K562 (cell line): ENCODE results near the gene DDAH1. TPM values are rescaled to one million over a fixed set of nuclear protein-coding genes. Genes with fewer than 3 reads are reported as not detected.

Experiments used
- CBFB ChIP-seq: sonication (generic); formaldehyde crosslinking; IDR thresholded peaks from 2 replicates; pipeline ENCODE4 v1.4.0; 2020; ENCODE audit warnings: mild to moderate bottlenecking, missing genetic modification reagents
- ESRRA ChIP-seq: fragments of 450-650 bp; IDR thresholded peaks from 2 replicates; pipeline ENCODE4 v1.6.1; 2014; ENCODE audit warnings: low read depth, mild to moderate bottlenecking, moderate library complexity, borderline replicate concordance
- FOXJ3 ChIP-seq: sonication (generic); formaldehyde crosslinking; IDR thresholded peaks from 2 replicates; pipeline ENCODE4 v1.4.0; 2020; ENCODE audit warnings: mild to moderate bottlenecking, missing genetic modification reagents
- KDM2B ChIP-seq: fragments of 250-450 bp; sonication (Bioruptor Pico); IDR thresholded peaks from 2 replicates; pipeline ENCODE4 v1.8.0; 2021; ENCODE audit warnings: mild to moderate bottlenecking, moderate library complexity
- KDM5B ChIP-seq: fragments of 200-600 bp; sonication (generic); IDR thresholded peaks from 2 replicates; pipeline ENCODE4 v1.6.1; 2012; ENCODE audit warnings: low read depth, mild to moderate bottlenecking, moderate library complexity, low read length, control low read depth, inconsistent platforms; ENCODE audit not compliant: insufficient replicate concordance
- MAFF ChIP-seq: IDR thresholded peaks from 2 replicates; pipeline ENCODE4 v1.6.1; 2012; ENCODE audit warnings: low read length, improper control_type of control experiment
- MCM3 ChIP-seq: fragments of 450-650 bp; IDR thresholded peaks from 2 replicates; pipeline ENCODE4 v1.6.1; 2016
- MEF2A ChIP-seq: IDR thresholded peaks from 2 replicates; pipeline ENCODE4 v1.6.1; 2011; ENCODE audit warnings: low read depth, mild to moderate bottlenecking, low read length, moderate library complexity; ENCODE audit not compliant: control insufficient read depth
- MEF2D ChIP-seq: conservative IDR thresholded peaks from 2 replicates; pipeline ENCODE4 v1.6.1; 2016; ENCODE audit warnings: low read depth, missing genetic modification characterization, missing compliant biosample characterization
- MXI1 ChIP-seq: IDR thresholded peaks from 2 replicates; pipeline ENCODE4 v1.6.1; 2011; ENCODE audit warnings: low read depth, mild to moderate bottlenecking, improper control_type of control experiment, low read length
- NR2C1 ChIP-seq, 2 experiments: fragments of 450-650 bp; IDR thresholded peaks; 2 replicates each; pipeline ENCODE4 v1.6.1; 2017; ENCODE audit warnings: mild to moderate bottlenecking in 2 of 2, antibody characterized with exemption in 1 of 2, inconsistent platforms in 1 of 2, missing compliant biosample characterization in 1 of 2, missing genetic modification characterization in 1 of 2
- NR3C1 ChIP-seq: sonication (generic); formaldehyde crosslinking; IDR thresholded peaks from 2 replicates; pipeline ENCODE4 v1.8.1; 2022; ENCODE audit warnings: missing genetic modification reagents
- SAFB2 ChIP-seq: fragments of 200-400 bp; formaldehyde crosslinking; IDR thresholded peaks from 2 replicates; pipeline ENCODE4 v1.6.1; 2018; ENCODE audit warnings: borderline replicate concordance, low read length, low read depth, moderate library complexity; ENCODE audit not compliant: severe bottlenecking
- SREBF2 ChIP-seq: sonication (generic); formaldehyde crosslinking; IDR thresholded peaks from 2 replicates; pipeline ENCODE4 v1.4.0; 2020; ENCODE audit warnings: mild to moderate bottlenecking, missing genetic modification reagents
- SRF ChIP-seq, 2 experiments: fragments of 250-450, 450-650 bp in 1 of 2; sonication (Bioruptor Pico) in 1 of 2; sonication (generic) in 1 of 2; formaldehyde crosslinking; IDR thresholded peaks; 2 replicates each; pipeline versions ENCODE4 v1.5.0 to v1.5.1; 2020 to 2022; ENCODE audit warnings: mild to moderate bottlenecking in 1 of 2, missing genetic modification reagents in 1 of 2
- STAT5B ChIP-seq: fragments of 250-450 bp; sonication (Bioruptor Pico); IDR thresholded peaks from 2 replicates; pipeline ENCODE4 v1.8.0; 2021; ENCODE audit warnings: mild to moderate bottlenecking, inconsistent platforms
- TAL1 ChIP-seq: fragments of 450-650 bp; IDR thresholded peaks from 2 replicates; pipeline ENCODE4 v1.6.1; 2016; ENCODE audit warnings: mild to moderate bottlenecking
- TEAD2 ChIP-seq: fragments of 450-650 bp; IDR thresholded peaks from 2 replicates; pipeline ENCODE4 v1.6.1; 2016; ENCODE audit warnings: missing genetic modification characterization, control low read depth, missing compliant biosample characterization
- ZBTB43 ChIP-seq: sonication (generic); formaldehyde crosslinking; IDR thresholded peaks from 2 replicates; pipeline ENCODE4 v1.8.0; 2023; ENCODE audit warnings: mild to moderate bottlenecking, missing genetic modification reagents
- ZBTB9 ChIP-seq: fragments of 450-650 bp; formaldehyde crosslinking; IDR thresholded peaks from 2 replicates; pipeline ENCODE4 v1.4.0; 2020; ENCODE audit warnings: mild to moderate bottlenecking, moderate library complexity
- ZC3H4 ChIP-seq: sonication (generic); formaldehyde crosslinking; IDR thresholded peaks from 2 replicates; pipeline ENCODE4 v1.9.0; 2021; ENCODE audit warnings: missing genetic modification reagents, borderline replicate concordance
- ZNF143 ChIP-seq: sonication (generic); formaldehyde crosslinking; IDR thresholded peaks from 2 replicates; pipeline ENCODE4 v1.9.0; 2022; ENCODE audit warnings: mild to moderate bottlenecking, missing genetic modification reagents
- ZNF311 ChIP-seq: fragments of 250-450 bp; sonication (Bioruptor Pico); IDR thresholded peaks from 2 replicates; pipeline ENCODE4 v1.4.0; 2020; ENCODE audit warnings: mild to moderate bottlenecking, moderate library complexity
- ZNF384 ChIP-seq: IDR thresholded peaks from 2 replicates; pipeline ENCODE4 v1.6.1; 2012; ENCODE audit warnings: low read depth, low read length, improper control_type of control experiment
- ZNF740 ChIP-seq, 3 experiments: fragments of 200-800 bp in 1 of 3; sonication (Bioruptor generic) in 1 of 3; sonication (generic) in 1 of 3; formaldehyde crosslinking in 1 of 3; IDR thresholded peaks; 2 replicates each; pipeline versions ENCODE4 v1.6.1 to v1.8.0; 2016 to 2022; ENCODE audit warnings: mild to moderate bottlenecking in 2 of 3, missing compliant biosample characterization in 2 of 3, missing genetic modification characterization in 2 of 3, missing genetic modification reagents in 1 of 3
- polyA plus RNA-seq, 8 experiments: library from polyadenylated mRNA; depleted of rRNA in 4 of 8; stranded (reverse) in 5 of 8; unstranded in 3 of 8; fragments of >200 nt; fragmentation: Nextera tagmentation in 2 of 8; fragmentation: Illumina TruSeq in 1 of 8; extraction: Ambion mirVana in 2 of 8; extraction: Trizol in 1 of 8; gene quantifications; 2 replicates each; pipeline versions ENCODE4 v1.2.1 to v1.2.3, GENCODE V29; 2011 to 2014; ENCODE audit warnings: inconsistent platforms in 1 of 8, missing spikeins in 1 of 8
- total RNA-seq, 7 experiments: library from RNA; depleted of rRNA in 6 of 7; stranded (reverse); fragments of >200 nt in 6 of 7; fragmentation: Illumina TruSeq in 2 of 7; extraction: Trizol in 2 of 7; gene quantifications; 2 replicates each; pipeline versions ENCODE4 v1.2.1 to v1.2.3, GENCODE V29; 2011 to 2021; ENCODE audit warnings: low replicate concordance in 1 of 7
- TF ChIP-seq, protein P1 (sequence below): fragments of 450-650 bp; IDR thresholded peaks from 2 replicates; pipeline ENCODE4 v1.6.1; 2016; ENCODE audit warnings: low read depth, mild to moderate bottlenecking, moderate library complexity

The DDAH1 gene
- total and polyA plus RNA-seq, 9 of the 15 experiments (the other 6 are each of a cell fraction or from before 2014, with no cell fraction given): 0.04 to 0.24 (median 0.10) TPM

- no peak for TF ChIP-seq ZNF740 (CRISPR knock-in tag; IDR thresholded peaks at IDR 0.05)
- TF ChIP-seq ZNF740 (tag; IDR thresholded peaks at IDR 0.05): peak in 1 of 2 experiments; percentile 89; a peak in 2 of 4 replicates
- TF ChIP-seq CBFB (CRISPR knock-in tag): no peak
- TF ChIP-seq ZNF311 (CRISPR knock-in tag): peak; percentile 90
- no peak for TF ChIP-seq SREBF2
- TF ChIP-seq, protein P1, sequence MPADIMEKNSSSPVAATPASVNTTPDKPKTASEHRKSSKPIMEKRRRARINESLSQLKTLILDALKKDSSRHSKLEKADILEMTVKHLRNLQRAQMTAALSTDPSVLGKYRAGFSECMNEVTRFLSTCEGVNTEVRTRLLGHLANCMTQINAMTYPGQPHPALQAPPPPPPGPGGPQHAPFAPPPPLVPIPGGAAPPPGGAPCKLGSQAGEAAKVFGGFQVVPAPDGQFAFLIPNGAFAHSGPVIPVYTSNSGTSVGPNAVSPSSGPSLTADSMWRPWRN: no peak
- TF ChIP-seq NR3C1: no peak
- no peak for TF ChIP-seq KDM2B (CRISPR knock-in tag)
- no peak for TF ChIP-seq ZNF143 (CRISPR knock-in tag)
- no peak for TF ChIP-seq ZBTB43
- no peak for TF ChIP-seq KDM5B
- TF ChIP-seq TAL1: no peak
- 0 out of 2 replicates have a peak, but pooled peaks have one; percentile 69 for TF ChIP-seq TEAD2 (tag)
- no peak for TF ChIP-seq MAFF
- no peak; the same call in 1 of the 2 replicates for TF ChIP-seq STAT5B (CRISPR knock-in tag)
- TF ChIP-seq SRF (CRISPR knock-in tag; IDR thresholded peaks at IDR 0.05): no peak
- TF ChIP-seq ESRRA: no peak
- peak; percentile 93 for TF ChIP-seq ZBTB9 (CRISPR knock-in tag)
- TF ChIP-seq MXI1: no peak
- TF ChIP-seq ZC3H4 (CRISPR knock-in tag): no peak
- no peak for TF ChIP-seq SAFB2
- no peak for TF ChIP-seq FOXJ3 (CRISPR knock-in tag)
- TF ChIP-seq NR2C1 (IDR thresholded peaks at IDR 0.05): no peak
- TF ChIP-seq NR2C1 (tag; IDR thresholded peaks at IDR 0.05): peak; percentile 88
- no peak for TF ChIP-seq MCM3
- TF ChIP-seq ZNF384: no peak
- peak; percentile 79; the same call in 1 of the 2 replicates for TF ChIP-seq MEF2D (tag)
- TF ChIP-seq MEF2A: no peak
Observed at GRCh38 chr1:85279458-85280080, 185.4 kb downstream of the DDAH1 start (continued).
